ENCODE results near the gene SESN2.

DNA sequence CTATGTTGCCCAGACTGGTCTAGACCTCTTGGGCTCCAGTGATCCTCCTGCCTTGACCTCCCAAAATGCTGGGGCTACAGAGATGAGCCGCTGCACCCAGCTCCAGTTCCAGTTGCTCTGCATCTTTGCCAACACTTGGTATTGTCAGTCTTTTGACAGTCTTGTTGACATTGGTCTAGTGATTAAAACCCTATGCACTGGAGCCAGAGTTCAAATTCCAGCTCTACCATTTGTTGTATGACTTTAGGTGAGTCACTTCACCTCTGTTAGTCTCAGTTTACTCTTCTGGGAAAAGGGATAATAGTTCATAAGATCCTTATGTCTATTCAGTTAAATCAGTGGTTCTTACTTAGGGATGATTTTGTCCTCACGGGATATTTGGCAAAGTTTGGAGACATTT, 36.6 kb downstream of the SESN2 start:
- TF ChIP-seq, protein P1, sequence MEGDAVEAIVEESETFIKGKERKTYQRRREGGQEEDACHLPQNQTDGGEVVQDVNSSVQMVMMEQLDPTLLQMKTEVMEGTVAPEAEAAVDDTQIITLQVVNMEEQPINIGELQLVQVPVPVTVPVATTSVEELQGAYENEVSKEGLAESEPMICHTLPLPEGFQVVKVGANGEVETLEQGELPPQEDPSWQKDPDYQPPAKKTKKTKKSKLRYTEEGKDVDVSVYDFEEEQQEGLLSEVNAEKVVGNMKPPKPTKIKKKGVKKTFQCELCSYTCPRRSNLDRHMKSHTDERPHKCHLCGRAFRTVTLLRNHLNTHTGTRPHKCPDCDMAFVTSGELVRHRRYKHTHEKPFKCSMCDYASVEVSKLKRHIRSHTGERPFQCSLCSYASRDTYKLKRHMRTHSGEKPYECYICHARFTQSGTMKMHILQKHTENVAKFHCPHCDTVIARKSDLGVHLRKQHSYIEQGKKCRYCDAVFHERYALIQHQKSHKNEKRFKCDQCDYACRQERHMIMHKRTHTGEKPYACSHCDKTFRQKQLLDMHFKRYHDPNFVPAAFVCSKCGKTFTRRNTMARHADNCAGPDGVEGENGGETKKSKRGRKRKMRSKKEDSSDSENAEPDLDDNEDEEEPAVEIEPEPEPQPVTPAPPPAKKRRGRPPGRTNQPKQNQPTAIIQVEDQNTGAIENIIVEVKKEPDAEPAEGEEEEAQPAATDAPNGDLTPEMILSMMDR (IDR thresholded peaks at IDR 0.05), result no peak
- TF ChIP-seq POLR2A (IDR thresholded peaks at IDR 0.05), result no peak
